ENCODE data around the gene PTPRG. TPM values are rescaled to one million over a fixed set of nuclear protein-coding genes. Genes with fewer than 3 reads are reported as not detected.

PTPRG gene
- total RNA-seq, 1 experiment from 2014 or later = 0.74 TPM

DNA sequence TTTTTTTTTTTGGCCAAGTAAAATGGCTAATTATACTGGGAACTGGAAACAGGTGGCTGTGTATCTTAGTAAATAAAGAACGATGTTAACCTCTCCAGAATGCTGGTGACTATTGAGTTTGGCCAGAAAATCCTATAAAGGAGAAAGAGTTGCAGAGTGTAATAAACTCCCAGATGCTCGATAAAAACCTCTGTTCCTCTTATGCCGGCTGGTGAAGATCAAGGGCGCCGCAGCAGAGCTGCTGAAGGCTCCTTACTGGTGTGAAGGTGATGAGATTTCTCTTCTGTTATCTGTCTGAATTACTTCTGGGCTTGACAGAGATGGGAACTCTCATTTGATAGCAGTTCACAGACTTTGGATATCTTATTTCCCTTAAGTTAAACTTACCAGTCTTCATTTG lies 104.6 kb downstream of the PTPRG start:
- no peaks in the 10 kb centered on the region for H3K9me3 ChIP-seq (ENCODE audit: control insufficient read depth, insufficient read depth, low read depth, low read length)
- in situ Hi-C loops (cut with HindIII; ENCODE audit: low pct_unique_long_range_greater_than_20kb, low sequenced_read_pairs) (no loop called here), intact Hi-C loops (cut with micrococcal nuclease; ENCODE audit: unreplicated experiment) (no loop called here)
- no TSS peak for BruUV-seq (replicated peaks)
- no peaks in the 10 kb centered on the region for H3K27me3 ChIP-seq (ENCODE audit: control insufficient read depth, insufficient read depth, low read length)
- ChIA-PET POLR2A (no interaction called here), CTCF (no interaction called here)
- DNase-seq (ENCODE audit: low read depth, low spot score) = no peak
- no peak overlapping the region for H3K27ac ChIP-seq (ENCODE audit: low read length)
- no peak for ATAC-seq
- H3K4me3 ChIP-seq (ENCODE audit: low read depth in 2 of 2, low read length in 2 of 2) = no peak overlapping the region
- H3K36me3 ChIP-seq (ENCODE audit: control insufficient read depth, insufficient read depth, low read length) = no peaks in the 10 kb centered on the region
- H3K4me1 ChIP-seq (ENCODE audit: control insufficient read depth, insufficient read depth, low read length) = no peaks in the 10 kb centered on the region
- TF ChIP-seq POLR2AphosphoS5 (IDR thresholded peaks at IDR 0.05; ENCODE audit: low read depth, low read length) (no peak), TCF7L2 (IDR thresholded peaks at IDR 0.05; ENCODE audit: low read depth, low read length) (no peak), SIN3A (IDR thresholded peaks at IDR 0.05; ENCODE audit: borderline replicate concordance, insufficient read depth, low read depth, low read length) (no peak)
- TF ChIP-seq, protein P1, sequence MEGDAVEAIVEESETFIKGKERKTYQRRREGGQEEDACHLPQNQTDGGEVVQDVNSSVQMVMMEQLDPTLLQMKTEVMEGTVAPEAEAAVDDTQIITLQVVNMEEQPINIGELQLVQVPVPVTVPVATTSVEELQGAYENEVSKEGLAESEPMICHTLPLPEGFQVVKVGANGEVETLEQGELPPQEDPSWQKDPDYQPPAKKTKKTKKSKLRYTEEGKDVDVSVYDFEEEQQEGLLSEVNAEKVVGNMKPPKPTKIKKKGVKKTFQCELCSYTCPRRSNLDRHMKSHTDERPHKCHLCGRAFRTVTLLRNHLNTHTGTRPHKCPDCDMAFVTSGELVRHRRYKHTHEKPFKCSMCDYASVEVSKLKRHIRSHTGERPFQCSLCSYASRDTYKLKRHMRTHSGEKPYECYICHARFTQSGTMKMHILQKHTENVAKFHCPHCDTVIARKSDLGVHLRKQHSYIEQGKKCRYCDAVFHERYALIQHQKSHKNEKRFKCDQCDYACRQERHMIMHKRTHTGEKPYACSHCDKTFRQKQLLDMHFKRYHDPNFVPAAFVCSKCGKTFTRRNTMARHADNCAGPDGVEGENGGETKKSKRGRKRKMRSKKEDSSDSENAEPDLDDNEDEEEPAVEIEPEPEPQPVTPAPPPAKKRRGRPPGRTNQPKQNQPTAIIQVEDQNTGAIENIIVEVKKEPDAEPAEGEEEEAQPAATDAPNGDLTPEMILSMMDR (IDR thresholded peaks at IDR 0.05) = no peak
- TF ChIP-seq, protein P2, sequence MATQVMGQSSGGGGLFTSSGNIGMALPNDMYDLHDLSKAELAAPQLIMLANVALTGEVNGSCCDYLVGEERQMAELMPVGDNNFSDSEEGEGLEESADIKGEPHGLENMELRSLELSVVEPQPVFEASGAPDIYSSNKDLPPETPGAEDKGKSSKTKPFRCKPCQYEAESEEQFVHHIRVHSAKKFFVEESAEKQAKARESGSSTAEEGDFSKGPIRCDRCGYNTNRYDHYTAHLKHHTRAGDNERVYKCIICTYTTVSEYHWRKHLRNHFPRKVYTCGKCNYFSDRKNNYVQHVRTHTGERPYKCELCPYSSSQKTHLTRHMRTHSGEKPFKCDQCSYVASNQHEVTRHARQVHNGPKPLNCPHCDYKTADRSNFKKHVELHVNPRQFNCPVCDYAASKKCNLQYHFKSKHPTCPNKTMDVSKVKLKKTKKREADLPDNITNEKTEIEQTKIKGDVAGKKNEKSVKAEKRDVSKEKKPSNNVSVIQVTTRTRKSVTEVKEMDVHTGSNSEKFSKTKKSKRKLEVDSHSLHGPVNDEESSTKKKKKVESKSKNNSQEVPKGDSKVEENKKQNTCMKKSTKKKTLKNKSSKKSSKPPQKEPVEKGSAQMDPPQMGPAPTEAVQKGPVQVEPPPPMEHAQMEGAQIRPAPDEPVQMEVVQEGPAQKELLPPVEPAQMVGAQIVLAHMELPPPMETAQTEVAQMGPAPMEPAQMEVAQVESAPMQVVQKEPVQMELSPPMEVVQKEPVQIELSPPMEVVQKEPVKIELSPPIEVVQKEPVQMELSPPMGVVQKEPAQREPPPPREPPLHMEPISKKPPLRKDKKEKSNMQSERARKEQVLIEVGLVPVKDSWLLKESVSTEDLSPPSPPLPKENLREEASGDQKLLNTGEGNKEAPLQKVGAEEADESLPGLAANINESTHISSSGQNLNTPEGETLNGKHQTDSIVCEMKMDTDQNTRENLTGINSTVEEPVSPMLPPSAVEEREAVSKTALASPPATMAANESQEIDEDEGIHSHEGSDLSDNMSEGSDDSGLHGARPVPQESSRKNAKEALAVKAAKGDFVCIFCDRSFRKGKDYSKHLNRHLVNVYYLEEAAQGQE (IDR thresholded peaks at IDR 0.05; ENCODE audit: insufficient read depth in 1 of 2, low read depth in 2 of 2, low read length in 1 of 2) = no peak

DNA sequence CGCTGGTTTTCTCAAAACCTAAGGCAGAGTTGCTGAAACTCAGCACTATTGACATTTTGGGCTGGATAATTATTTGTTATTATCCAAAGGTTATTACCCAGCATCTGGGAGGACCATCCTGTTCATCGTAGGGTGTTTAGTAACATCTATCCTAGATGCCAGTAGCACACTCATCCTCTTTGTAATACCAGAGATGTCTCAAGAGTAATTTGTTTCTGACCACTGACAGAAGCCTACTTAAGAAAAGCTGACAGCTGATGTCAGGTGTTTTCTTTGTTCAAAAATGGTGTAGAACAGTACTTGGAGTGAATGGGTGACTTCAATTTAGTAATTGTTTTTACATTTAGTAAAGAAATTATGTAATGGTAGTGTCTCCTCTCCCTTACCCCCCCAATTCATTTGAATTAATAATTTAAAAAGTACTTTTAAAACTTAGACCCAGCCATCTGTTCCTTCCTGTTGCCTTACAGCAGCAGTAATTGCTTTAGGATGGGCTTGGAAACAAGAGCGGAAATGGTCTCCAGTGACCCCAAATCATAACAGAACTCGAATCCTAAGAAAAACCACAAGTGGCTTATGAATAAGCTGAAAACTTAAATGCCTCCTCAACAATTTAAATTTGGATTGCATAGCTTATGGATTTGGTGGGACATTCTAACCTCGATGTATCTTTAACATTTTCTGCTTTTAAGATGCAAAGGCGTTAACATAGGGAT lies 105.4 kb downstream of the PTPRG start:
- DNase-seq (ENCODE audit: low read depth, low spot score) (no peak), ATAC-seq (no peak)
- H3K27me3 ChIP-seq (ENCODE audit: control insufficient read depth, insufficient read depth, low read length) = no peaks in the 10 kb centered on the region
- BruUV-seq (replicated peaks) = no TSS peak
- no peaks in the 10 kb centered on the region for H3K9me3 ChIP-seq (ENCODE audit: control insufficient read depth, insufficient read depth, low read depth, low read length)
- no peak overlapping the region for H3K4me3 ChIP-seq (ENCODE audit: low read depth in 2 of 2, low read length in 2 of 2)
- TF ChIP-seq, protein P2 (IDR thresholded peaks at IDR 0.05; ENCODE audit: insufficient read depth in 1 of 2, low read depth in 2 of 2, low read length in 1 of 2) = no peak
- TF ChIP-seq POLR2AphosphoS5 (IDR thresholded peaks at IDR 0.05; ENCODE audit: low read depth, low read length) = no peak
- TF ChIP-seq SIN3A (IDR thresholded peaks at IDR 0.05; ENCODE audit: borderline replicate concordance, insufficient read depth, low read depth, low read length) = no peak
- TF ChIP-seq, protein P1 (IDR thresholded peaks at IDR 0.05) = no peak
- no peak for TF ChIP-seq TCF7L2 (IDR thresholded peaks at IDR 0.05; ENCODE audit: low read depth, low read length)
- in situ Hi-C loops (cut with HindIII; ENCODE audit: low pct_unique_long_range_greater_than_20kb, low sequenced_read_pairs) (no loop called here), intact Hi-C loops (cut with micrococcal nuclease; ENCODE audit: unreplicated experiment) (no loop called here)
- POLR2A ChIA-PET = no interaction called here
- H3K36me3 ChIP-seq (ENCODE audit: control insufficient read depth, insufficient read depth, low read length) = no peaks in the 10 kb centered on the region
- H3K27ac ChIP-seq (ENCODE audit: low read length) = no peak overlapping the region
- CTCF ChIA-PET = no interaction called here
- H3K4me1 ChIP-seq (ENCODE audit: control insufficient read depth, insufficient read depth, low read length) = no peaks in the 10 kb centered on the region

Data from Panc1 (cell line).